ENCODE results near the gene LGR5. TPM values are rescaled to one million over a fixed set of nuclear protein-coding genes. Genes with fewer than 3 reads are reported as not detected.

The LGR5 gene
- total and polyA plus RNA-seq, 2 of the 4 experiments (the other 2 are of a cell fraction), result not detected

- no CpG with 5 or more reads among the region's 1 CpG for WGBS, 2 experiments (ENCODE audit: extremely low coverage in 2 of 2, insufficient read length in 1 of 2)
- CTCF ChIA-PET, result no interaction called here
- Histone ChIP-seq H3K4me2 (ENCODE audit: low read depth, low read length) (no peak overlapping the region), H2AFZ (replicated peaks; ENCODE audit: low read length, poor library complexity) (no peak overlapping the region), H3K27ac (ENCODE audit: insufficient read depth, low read length) (no peak overlapping the region), H3K9ac (ENCODE audit: low read depth, low read length) (no peak overlapping the region), H3K36me3 (ENCODE audit: control insufficient read depth, insufficient read depth, low read length) (no peaks in the 10 kb centered on the region), H3K23ac (ENCODE audit: low read depth, low read length) (no peak overlapping the region), H3K4me3 (ENCODE audit: insufficient read depth, low read depth, low read length) (no peak overlapping the region), H3K14ac (replicated peaks; ENCODE audit: low read depth, low read length) (no peak overlapping the region), H4K20me1 (ENCODE audit: insufficient read depth, low read length) (no peaks in the 10 kb centered on the region), H2BK15ac (ENCODE audit: low read depth, low read length) (no peak overlapping the region), H2BK5ac (ENCODE audit: low read depth, low read length, poor library complexity, severe bottlenecking) (no peak overlapping the region), H3K56ac (ENCODE audit: extremely low read depth, insufficient read depth, low read length) (no peak overlapping the region), H3K4me1 (ENCODE audit: control insufficient read depth, insufficient read depth, low read length) (no peaks in the 10 kb centered on the region), H3K79me1 (ENCODE audit: low read depth in 1 of 2, low read length in 2 of 2) (no peaks in the 10 kb centered on the region), H3K27me3 (ENCODE audit: control insufficient read depth, insufficient read depth, low read length) (peaks cover 17% of the 10 kb centered on the region), H3K9me3 (ENCODE audit: control insufficient read depth, insufficient read depth, low read length) (no peaks in the 10 kb centered on the region), H3K4ac (ENCODE audit: low read depth, low read length) (no peak overlapping the region), H4K8ac (ENCODE audit: low read depth in 2 of 2, low read length in 2 of 2) (no peak overlapping the region), H3K18ac (ENCODE audit: low read depth, low read length) (no peak overlapping the region), H2AK5ac (ENCODE audit: low read depth, low read length) (no peak overlapping the region), H2BK20ac (ENCODE audit: low read depth, low read length) (no peak overlapping the region), H2AK9ac (replicated peaks; ENCODE audit: low read depth, low read length, poor library complexity) (no peak overlapping the region), H4K5ac (ENCODE audit: low read depth, low read length) (no peak overlapping the region), H2BK120ac (ENCODE audit: low read depth, low read length) (no peak overlapping the region), H4K91ac (ENCODE audit: insufficient read depth, low read depth, low read length) (no peak overlapping the region), H3K9me1 (ENCODE audit: insufficient read depth, low read length) (no peaks in the 10 kb centered on the region)
- DNase-seq (no peak), ATAC-seq (ENCODE audit: low read depth) (no peak)
- intact Hi-C loops (cut with micrococcal nuclease) (no loop called here), dilution Hi-C loops (cut with HindIII; ENCODE audit: low sequenced_read_pairs, unreplicated experiment) (no loop called here), in situ Hi-C loops (cut with MboI; ENCODE audit: low sequenced_read_pairs) (no loop called here)
- TF ChIP-seq CTCF (conservative IDR thresholded peaks at IDR 0.05; ENCODE audit: low read depth, low read length) (no peak), MAFK (IDR thresholded peaks at IDR 0.05; ENCODE audit: low read depth, low read length) (peak; percentile 83), POLR2A (IDR thresholded peaks at IDR 0.05; ENCODE audit: low read depth, low read length) (no peak), CHD1 (IDR thresholded peaks at IDR 0.05; ENCODE audit: low read depth, low read length) (no peak), RCOR1 (IDR thresholded peaks at IDR 0.05; ENCODE audit: insufficient replicate concordance, low read length) (no peak), RFX5 (IDR thresholded peaks at IDR 0.05; ENCODE audit: low read depth, low read length) (no peak), BHLHE40 (IDR thresholded peaks at IDR 0.05; ENCODE audit: low read depth, low read length) (no peak), FOS (IDR thresholded peaks at IDR 0.05; ENCODE audit: low read depth, low read length) (no peak)
- TF ChIP-seq, protein P1, sequence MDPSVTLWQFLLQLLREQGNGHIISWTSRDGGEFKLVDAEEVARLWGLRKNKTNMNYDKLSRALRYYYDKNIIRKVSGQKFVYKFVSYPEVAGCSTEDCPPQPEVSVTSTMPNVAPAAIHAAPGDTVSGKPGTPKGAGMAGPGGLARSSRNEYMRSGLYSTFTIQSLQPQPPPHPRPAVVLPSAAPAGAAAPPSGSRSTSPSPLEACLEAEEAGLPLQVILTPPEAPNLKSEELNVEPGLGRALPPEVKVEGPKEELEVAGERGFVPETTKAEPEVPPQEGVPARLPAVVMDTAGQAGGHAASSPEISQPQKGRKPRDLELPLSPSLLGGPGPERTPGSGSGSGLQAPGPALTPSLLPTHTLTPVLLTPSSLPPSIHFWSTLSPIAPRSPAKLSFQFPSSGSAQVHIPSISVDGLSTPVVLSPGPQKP (IDR thresholded peaks at IDR 0.05; ENCODE audit: borderline replicate concordance, low read depth, low read length), result no peak
- POLR2A ChIA-PET (ENCODE audit: unreplicated experiment), result no interaction called here
- BruUV-seq (replicated peaks), result no TSS peak
Observed at GRCh38 chr12:71460850-71461609, 21.4 kb downstream of the LGR5 start.

Measured in IMR-90 (cell line).